SKM-1 treated with dmso at 0.1 percent for 144 hours (cell line): ENCODE results near the gene C1QC.

Experiments used
- DNase-seq: peaks from one replicate; lab custom pipeline; 2025; ENCODE audit not compliant: unreplicated experiment; lab: John Stamatoyannopoulos, UW

Gene C1QC

DNA sequence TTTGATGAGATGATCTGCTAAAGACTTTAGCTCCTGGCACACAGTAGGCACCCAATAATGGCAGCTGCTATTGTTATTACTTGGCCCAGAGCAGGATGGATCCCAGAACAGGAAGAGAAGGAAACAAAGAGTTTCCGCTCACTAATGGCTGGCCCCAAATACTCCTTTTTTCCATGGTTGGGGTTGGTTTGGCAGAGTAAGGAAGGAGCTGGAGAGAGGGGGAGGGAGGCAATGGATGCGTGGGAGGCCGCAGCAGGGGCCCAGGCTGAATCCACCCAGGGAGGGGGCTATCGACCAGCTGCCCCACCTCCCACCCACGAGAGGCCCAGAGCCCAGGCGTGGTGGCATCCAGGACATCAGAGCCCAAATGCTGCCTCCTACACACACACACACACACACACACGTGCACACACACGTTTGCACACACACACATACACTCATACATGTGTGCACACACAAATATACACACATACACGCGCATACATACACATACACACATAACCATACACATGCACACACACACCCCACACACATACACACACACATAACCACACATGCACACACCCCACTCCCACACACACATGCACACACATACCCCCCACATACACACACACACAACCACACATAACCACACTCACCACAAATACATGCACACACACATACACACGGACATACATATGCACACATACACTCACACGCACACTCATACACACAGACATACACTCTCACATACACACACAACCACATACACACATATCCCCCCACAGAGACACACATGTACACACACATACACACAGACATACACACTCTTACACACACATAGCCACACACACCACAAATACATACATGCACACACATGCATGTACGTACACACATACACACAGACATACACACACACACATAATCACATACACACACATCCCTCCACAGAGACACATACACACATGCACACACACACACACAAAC lies 34.8 kb downstream of the C1QC start:
- no peak for DNase-seq

DNA sequence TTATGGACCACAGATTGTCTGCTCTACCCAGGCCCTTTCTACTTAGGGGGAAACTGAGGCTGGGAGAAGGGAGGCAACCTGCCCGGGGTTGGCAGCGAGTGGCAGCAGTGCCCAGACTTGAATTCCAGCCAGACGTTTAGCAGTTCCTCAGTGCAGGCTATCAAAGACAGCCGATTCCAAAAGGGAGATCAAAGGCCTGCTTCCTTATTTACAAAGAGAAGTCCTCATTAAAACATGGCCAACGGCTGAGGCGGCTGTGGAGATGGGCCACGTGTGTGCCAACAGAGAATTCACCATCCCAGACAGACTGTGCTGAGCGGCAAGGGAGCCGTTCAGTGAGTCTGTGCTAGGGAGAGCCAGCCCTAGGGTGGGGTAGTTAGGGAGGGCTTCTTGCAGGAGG lies 37.3 kb downstream of the C1QC start:
- DNase-seq, result no peak

DNA sequence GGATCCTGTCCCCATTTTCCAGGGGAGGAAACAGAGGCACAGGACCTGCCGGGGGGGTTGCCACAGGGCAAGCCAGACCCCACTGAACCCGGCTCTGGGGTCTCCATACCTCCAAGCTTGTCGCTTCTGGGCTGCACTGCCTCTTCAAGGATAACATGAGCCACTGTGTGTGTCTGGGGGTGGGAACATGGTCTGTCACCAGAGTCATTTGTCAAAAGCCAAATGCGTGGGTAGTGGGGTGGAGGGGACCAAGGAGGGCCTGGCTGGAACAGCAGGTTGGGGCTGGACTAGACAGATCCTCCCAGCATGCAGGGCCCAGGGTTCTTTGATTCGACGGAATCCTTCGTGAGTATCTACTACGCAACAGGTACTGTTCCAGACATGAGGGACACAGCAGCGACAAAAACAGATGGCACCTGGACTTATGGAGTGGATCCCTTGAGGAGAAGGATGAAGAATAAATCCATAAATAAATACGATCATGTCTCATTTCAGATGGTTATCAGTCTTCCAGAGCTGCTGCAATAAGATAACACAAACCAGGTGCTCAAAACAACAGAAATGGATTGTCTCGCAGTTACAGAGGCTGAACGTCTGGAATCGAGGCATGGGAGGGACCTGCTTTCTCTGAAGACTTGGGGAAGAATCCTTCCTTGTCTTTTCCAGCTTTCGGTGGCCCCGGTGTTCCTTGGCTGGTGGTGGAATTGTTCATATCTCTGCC lies 38.3 kb downstream of the C1QC start:
- no peak for DNase-seq

DNA sequence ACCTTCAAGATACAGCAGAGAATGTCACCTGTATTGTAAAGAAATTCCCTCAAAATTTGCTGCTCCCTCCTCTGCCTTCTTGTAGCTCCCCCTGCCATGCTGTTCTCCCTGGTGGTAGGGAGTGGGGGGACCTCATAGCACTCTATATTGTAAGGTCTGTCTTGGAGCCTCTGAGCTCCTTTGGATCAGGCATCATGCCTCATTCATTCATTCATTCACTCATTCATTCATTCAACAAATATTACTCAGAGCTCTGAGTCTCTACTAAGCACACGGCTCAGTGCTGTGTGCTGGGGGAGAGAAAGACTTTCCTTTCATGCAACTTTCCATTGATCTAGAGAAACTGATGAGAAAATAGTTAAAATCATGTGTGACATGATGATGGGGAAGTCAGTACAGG lies 40.1 kb downstream of the C1QC start:
- no peak for DNase-seq

DNA sequence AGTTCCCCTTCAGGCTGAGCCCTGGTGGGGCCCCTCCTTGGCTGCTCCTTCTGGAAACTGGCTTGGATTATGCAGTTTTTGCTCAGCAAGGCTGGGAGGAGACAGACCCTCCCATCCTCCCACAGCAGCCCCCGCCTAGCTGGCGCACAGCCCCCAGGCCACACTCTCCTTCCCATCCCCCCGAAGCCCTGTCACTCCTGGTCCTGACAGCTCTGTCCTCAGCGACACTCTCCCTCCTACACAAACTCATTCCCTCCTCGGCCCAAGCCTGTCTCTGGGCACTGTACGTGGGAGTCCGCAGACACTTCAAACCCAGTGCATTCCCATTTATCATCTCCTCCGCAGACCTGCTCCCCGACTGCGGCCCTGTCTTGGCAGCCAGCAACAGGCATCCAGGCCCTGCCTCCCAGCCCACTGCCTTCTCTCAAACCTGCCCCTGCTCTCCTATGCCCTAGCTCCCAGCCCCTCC lies 42.2 kb downstream of the C1QC start:
- no peak for DNase-seq

DNA sequence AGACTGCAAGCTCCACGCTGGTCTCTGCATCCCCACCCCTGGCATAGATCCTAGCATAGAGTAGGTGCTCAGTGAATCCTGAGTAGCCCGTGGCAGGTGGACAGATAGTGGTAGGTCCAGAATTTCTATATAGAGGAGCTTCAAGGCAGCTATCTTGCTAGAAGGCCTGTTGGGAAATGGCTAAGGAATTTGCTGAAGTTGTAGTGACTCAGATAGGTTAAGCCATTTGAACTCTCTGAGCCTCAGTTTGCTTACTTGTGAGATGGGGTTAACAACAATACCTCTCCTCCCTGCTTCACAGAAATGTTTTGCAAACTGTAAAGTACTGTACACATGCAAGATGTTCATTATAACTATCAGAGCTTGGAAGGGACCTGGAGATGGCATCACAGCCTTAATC lies 43.8 kb downstream of the C1QC start:
- no peak for DNase-seq

DNA sequence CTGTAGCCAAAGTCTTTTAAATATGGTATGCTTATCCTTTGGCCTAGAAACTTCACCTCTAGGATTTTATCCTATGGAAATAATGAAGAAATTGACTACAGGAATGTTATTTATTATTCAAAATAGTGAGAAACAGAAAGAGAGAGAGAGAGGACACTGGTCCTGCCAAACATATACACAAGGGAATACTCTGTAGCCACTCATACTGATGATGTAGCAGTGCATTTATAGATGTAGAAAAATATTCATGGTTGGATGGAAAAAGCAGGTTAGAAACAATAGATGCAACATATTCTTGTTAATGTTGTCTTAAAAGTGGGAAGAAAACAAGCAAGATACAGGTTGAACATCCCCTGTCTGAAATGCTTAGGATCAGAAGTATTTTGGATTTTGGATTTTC lies 45.0 kb downstream of the C1QC start:
- DNase-seq, result no peak

DNA sequence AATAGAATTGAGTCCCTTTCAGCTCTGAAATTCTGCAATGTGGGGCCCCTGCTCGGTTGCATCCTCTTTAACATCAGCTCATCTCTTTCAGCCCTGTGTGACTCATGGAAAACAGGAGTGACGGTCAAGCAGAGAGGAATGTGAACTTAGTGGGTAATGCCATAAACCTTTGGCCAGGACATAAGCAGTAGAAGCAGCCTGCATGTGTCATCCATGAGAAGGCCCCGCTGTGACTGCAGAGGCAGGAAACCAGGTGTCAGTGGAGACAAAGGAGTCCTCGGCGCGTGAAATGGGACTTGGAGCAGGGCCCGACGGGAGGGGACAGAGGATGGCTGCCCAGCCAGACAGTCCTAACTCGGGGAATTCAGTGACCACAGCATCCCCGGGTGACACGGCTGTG lies 46.1 kb downstream of the C1QC start:
- no peak for DNase-seq

DNA sequence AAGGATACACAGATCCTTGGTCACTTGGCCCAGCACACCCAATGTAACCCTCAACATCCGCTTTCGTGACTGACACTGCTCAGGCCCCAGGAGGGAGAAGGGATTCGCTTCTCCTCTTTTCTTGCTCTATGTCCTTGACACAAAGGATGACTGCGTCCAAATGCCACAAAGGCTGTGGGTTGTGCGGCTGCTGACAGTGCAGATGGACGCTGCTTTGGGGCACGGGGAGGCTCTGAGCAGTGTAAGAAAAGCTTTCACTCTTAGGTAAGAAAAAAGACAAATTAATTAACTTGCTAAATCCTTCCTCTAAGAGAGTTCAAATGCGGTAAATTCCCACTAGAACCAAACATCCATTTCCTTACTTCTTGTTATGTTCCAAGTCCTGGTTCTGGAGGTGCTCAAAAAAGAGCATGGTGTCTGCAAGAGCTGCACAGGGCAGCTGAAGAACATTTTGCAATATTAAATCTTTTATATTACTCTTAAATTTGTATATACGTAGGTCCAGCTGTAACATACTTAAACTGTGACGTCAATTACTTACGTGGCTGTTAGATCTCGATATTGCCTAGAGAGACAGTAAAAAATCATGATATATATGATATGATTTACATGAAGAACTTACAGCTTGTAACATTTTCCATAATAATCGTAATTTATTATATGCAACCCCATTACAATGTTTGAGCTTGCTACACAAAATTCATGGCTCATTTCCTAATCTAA lies 47.8 kb downstream of the C1QC start:
- no peak for DNase-seq

DNA sequence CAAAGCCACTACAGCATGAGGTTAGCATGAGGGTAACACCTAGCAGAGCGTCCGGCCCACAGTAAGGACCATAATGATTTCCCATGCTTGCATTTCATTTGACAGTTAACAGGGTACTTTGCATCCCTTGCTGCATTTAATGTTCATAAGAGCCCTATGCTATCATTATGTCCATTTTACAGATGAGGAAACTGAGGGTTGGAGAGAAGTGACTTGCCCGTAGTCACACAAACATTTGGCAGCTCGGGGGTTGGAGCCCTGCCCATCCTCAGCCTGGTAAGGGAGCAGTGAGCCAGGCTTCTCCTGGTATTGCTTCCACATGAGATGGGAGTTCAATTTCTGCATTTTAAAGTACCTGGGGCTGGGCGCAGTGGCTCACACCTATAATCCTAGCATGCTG lies 50.7 kb downstream of the C1QC start:
- no peak for DNase-seq

DNA sequence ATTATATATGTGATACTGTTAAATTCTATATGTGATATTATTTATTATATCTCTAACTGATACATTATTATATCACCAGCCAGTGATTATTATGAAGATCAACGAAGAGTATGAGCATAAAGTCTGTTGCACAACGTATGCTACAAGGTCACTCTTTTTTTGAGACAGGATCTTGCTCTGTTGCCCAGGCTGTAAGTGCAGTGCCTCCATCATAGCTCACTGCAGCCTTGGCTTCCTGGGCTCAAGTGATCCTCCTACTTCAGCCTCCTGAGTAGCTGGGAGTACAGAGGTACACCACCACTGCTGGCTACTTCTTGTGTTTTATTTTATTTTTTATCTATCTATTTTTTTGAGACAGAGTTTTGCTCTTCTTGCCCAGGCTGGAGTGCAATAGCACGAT lies 53.2 kb downstream of the C1QC start:
- DNase-seq, result no peak
